Measurements from ENCODE around the gene KCNE3. TPM values are rescaled to one million over a fixed set of nuclear protein-coding genes. Genes with fewer than 3 reads are reported as not detected.

Gene KCNE3
- total RNA-seq, 1 experiment from 2014 or later = not detected

GRCh38 chr11:74460481-74461154 lies 6.7 kb downstream of the KCNE3 start:
- intact Hi-C loops (cut with micrococcal nuclease) = no loop called here
- ChIA-PET RAD21 (ENCODE audit: low non-redundant PET in 1 of 2, low total read pairs in 2 of 2, uncharacterized antibody in 2 of 2, unreplicated experiment in 2 of 2) (no interaction called here), POLR2A (no interaction called here), CTCF (no interaction called here)
- Histone ChIP-seq H3K27ac (ENCODE audit: low read depth, low read length) (no peak overlapping the region), H3K79me2 (ENCODE audit: insufficient read depth, low read length) (no peaks in the 10 kb centered on the region), H3K9ac (ENCODE audit: low read length) (no peak overlapping the region), H3K36me3 (ENCODE audit: control insufficient read depth in 1 of 2, insufficient read depth in 2 of 2, low read length in 2 of 2) (no peaks in the 10 kb centered on the region), H3K4me2 (ENCODE audit: low read length) (no peak overlapping the region), H3K27me3 (ENCODE audit: insufficient read depth, low read length) (no peaks in the 10 kb centered on the region; the same call in 1 of the 2 replicates), H3K4me3 (replicated peaks in 1 of 2; ENCODE audit: low read depth in 1 of 2, low read length in 2 of 2) (no peak overlapping the region), H4K20me1 (ENCODE audit: insufficient read depth) (no peaks in the 10 kb centered on the region), H3K4me1 (ENCODE audit: control insufficient read depth in 1 of 2, insufficient read depth in 2 of 2, low read length in 2 of 2) (peaks cover 2 to 7% of the 10 kb centered on the region in 2 experiments; a peak in 1 of 4 replicates), H3K9me2 (ENCODE audit: insufficient read depth) (no peaks in the 10 kb centered on the region), H3K9me3 (ENCODE audit: control insufficient read depth in 1 of 2, insufficient read depth in 1 of 2, low read depth in 1 of 2, low read length in 2 of 2) (no peaks in the 10 kb centered on the region), H2AFZ (ENCODE audit: low read depth, low read length, poor library complexity, severe bottlenecking) (no peak overlapping the region)
- DNase-seq (ENCODE audit: low read depth, low spot score) (no peak), ATAC-seq (no peak)
- BruUV-seq (replicated peaks) = no TSS peak
- TF ChIP-seq CTCF (IDR thresholded peaks at IDR 0.05 in 2 of 3, conservative IDR thresholded peaks at IDR 0.05 in 1 of 3; ENCODE audit: borderline replicate concordance in 1 of 3, insufficient read depth in 1 of 3, low read depth in 2 of 3, low read length in 2 of 3) = no peak
- no peak for TF ChIP-seq EGR1 (IDR thresholded peaks at IDR 0.05; ENCODE audit: low read depth)
- TF ChIP-seq MAX (IDR thresholded peaks at IDR 0.05) = no peak
- no peak for TF ChIP-seq POLR2A (IDR thresholded peaks at IDR 0.05; ENCODE audit: borderline replicate concordance, extremely low read depth, insufficient read depth, insufficient read length)
- no peak for TF ChIP-seq POLR2AphosphoS5 (IDR thresholded peaks at IDR 0.05; ENCODE audit: low read depth, low read length)
- no peak for TF ChIP-seq FOSL1 (IDR thresholded peaks at IDR 0.05; ENCODE audit: low read depth)
- TF ChIP-seq ZBTB33 (IDR thresholded peaks at IDR 0.05; ENCODE audit: extremely low read depth, insufficient replicate concordance, low read length) = no peak
- no peak for TF ChIP-seq ZFX (IDR thresholded peaks at IDR 0.05)
- TF ChIP-seq JUND (IDR thresholded peaks at IDR 0.05) = no peak
- TF ChIP-seq EZH2phosphoT487 (IDR thresholded peaks at IDR 0.05; ENCODE audit: borderline replicate concordance) = no peak
- TF ChIP-seq YY1 (IDR thresholded peaks at IDR 0.05; ENCODE audit: extremely low read depth, insufficient replicate concordance, low read depth, low read length) = no peak
- TF ChIP-seq SRF (IDR thresholded peaks at IDR 0.05; ENCODE audit: low read depth) = no peak
- TF ChIP-seq CEBPB (IDR thresholded peaks at IDR 0.05; ENCODE audit: low read depth) = no peak
- no peak for TF ChIP-seq REST (IDR thresholded peaks at IDR 0.05; ENCODE audit: low read depth)
- TF ChIP-seq ATF3 (IDR thresholded peaks at IDR 0.05) = no peak
- TF ChIP-seq SP1 (IDR thresholded peaks at IDR 0.05; ENCODE audit: low read depth) = no peak
- no peak for TF ChIP-seq ZNF274 (IDR thresholded peaks at IDR 0.05; ENCODE audit: low read depth, low read length)
- no peak for TF ChIP-seq ELF1 (IDR thresholded peaks at IDR 0.05; ENCODE audit: borderline replicate concordance, low read depth)

Measured in HCT116 (cell line).